GM21360 (cell line): ENCODE results near the gene RAB38.

Source experiments
- ATAC-seq: cut with Tn5 transposase; IDR thresholded peaks from one replicate; pipeline ENCODE4 v1.9.1; 2021; ENCODE audit warnings: mild to moderate bottlenecking, moderate library complexity; ENCODE audit not compliant: unreplicated experiment

RAB38 gene

DNA sequence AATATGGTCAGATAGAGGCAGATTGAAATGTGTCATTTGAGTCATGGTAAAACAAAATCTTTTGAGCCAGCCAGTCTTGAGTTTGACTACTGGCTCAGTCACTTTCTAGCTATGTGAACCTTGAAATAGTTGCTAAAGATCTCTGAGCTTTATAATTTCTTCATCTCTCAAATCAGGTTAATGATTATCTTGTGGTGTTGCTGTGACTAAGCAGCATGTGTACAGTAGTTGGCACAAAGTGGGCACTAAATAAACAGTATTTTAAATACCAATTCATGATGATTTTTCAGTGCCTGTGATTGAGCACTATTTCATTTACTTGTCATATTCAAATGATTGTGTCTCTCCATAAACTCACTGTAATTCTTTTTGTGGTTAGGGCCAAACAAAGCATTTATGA is 70.8 kb downstream of the RAB38 start:
- no peak for ATAC-seq

DNA sequence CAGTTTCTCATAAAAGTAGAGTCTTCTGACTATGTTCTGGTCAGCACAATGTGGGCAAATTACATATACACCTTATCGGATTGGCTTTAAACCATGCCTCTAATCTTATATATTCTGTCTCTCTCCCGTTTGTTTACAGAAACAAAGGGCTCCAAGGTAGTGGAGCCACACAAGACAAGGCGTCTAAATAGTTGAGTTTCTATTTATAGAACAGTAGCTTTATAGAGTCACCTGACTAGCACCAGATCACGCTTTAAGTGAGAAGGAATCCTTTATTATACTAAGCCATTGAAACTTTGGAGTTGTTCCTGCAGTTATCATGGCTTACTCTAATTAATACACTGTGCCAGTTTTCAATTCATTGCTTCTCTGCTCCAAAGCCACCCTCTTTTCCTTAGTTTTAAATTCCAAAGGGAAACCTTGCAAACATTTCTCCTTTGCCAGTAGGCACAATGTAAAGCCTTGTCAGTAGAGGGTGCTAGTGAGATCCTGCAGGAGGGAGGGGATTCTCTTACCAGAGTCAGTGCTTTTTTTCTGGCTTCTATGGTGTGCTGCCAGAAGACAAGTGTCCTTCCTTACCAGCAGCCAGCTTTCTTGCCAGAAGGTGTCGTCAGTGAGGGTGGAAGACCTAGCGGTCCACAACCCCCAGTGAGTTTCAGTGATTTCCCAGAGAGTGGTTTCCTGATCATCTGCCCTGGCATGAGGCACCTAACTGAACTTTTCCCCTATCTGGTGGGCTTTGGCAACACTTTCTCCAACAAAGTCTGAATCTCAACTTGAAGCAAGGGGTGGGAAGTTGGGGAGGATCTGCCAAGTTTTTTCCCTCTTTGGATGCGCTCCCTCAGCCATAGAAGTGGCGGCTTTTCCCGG is 71.7 kb downstream of the RAB38 start:
- ATAC-seq: peak; percentile 98

DNA sequence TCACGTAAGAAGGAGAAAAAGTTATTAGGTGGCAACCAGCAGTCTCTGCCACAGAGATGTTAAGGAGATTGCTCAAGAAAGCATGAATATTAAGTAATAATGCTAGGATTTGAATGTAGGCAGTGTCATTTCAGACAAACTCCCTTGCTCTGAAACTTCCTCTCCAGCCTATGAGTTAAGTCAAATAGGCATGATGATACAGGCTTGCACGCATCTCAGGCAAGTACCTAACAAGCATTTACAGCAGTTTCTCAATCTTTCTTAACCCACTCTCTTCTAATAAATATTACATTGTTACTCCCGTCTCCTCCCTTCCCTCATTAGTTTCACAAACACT is 72.7 kb downstream of the RAB38 start:
- ATAC-seq: no peak

DNA sequence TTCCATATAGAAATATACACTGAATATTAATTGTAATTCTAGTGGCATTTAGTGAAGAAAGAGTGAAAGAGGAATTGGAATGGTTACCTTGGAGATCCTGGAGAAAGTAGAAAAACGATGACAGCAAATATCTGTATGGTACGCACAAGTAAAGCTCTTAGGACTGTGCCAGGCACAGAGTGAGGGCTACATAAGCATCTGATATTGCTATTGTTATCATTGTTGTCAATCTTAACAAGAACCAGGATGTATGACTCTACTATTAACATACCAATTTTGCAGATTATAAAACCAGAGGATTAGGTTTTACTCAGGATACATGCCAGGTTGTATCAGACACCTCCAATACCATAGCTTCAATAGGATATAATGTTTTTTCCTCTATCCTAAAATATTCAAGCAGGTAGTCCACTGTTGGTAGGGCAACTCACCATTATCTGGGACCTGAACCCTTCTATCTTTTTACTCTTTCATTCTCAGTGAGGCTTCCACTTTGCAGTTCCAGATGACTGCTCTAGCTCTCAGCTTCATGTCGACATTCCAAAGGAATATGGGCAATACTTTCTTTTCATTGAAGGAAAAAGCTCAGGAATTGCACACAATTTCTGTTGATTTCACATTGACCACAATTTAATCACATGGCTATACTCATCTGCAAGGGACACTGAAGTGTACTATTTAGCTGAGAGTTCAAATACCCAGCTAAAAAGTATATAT is 73.2 kb downstream of the RAB38 start:
- no peak for ATAC-seq

DNA sequence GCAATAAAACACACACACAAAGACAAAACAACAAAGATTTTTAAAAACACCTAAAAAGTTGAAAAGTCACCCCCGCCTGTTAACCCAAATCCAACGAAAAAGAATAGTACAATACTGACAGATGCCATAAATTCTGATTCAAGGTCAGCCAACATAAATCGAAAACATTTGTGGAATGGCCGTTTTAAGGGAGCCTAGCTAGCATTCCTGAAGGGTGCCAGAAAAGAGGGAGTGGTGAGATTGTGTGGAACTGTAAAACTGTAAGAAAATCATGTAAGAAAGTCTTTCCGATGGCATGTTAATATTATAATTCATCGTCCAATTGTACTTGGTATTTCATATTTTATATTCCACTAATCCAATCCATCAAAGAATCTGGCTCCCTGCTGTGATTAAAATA is 75.1 kb downstream of the RAB38 start:
- ATAC-seq: no peak

DNA sequence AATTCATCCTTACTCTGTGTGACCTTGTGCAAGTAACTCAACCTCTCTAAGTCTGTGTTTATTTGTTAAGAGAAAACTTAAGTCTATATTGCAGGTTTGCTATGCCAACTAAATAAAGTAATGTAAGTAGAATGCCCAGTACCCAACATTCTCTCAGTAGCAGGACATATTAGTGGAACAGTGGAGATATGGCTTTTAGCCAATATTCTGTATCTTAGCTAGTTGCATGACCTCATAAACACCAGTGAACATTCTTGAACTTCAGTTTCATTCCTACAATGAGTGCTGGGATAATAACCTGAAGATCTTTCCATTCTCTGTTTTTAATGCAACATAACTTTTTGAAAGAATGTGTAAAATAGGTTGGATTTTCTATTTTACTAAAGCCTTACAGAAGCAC is 77.0 kb downstream of the RAB38 start:
- ATAC-seq: no peak

DNA sequence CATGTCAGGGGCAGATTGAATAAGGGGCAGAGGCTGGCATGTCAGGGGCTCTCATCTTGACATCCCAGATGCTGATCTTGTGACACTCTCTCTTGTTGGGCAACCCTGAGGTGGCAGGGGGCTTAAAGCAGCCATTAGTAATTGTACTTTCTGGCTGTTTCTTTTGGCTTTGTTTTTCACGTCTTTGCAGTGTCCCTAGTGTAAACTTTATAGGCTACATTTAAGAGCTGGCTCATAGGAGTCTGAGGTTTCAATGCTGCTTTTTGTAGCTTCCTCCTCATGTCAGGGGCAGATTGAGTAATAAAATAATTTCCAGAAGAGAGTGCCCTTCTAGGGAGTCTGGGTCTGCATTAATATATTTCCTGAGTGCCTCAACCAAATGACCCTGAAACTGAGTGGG is 86.1 kb downstream of the RAB38 start:
- no peak for ATAC-seq

DNA sequence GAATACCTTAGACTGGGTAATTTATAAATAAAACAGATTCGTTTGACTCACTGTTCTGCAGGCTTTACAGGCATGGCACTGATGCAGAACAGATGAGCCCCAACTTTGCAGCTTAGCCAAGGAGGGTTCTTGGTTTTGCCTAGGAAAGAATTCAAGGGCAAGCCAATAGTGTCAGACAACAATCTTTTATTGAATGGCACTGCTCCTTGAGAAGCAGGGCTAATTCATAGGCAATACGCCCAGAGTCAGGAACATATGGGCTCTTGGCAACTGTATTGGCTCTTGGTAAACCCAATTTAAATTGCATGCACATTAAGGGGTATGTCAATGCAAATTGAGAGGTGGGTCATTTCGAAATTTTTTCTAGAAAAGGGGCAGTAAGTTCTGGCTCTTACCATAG is 87.9 kb downstream of the RAB38 start:
- no peak for ATAC-seq

DNA sequence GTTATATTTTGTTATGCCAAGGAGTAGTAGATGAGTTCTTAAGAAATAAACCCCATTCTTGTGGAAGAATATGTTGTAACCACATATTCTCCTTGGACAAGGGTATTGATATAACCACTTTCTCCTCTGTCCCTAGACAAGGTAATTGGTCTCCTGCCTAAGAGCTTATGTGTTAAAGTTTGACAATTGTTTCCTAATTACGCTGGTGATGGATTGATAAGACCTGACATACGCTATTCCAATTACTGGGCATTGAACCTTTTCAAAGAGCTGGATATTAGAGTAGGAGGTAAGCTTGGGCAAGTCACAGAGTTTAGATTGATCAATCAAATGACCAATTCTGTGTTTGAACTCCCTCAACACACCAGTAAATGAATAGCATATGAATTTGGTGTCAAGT is 88.9 kb downstream of the RAB38 start:
- ATAC-seq: no peak

DNA sequence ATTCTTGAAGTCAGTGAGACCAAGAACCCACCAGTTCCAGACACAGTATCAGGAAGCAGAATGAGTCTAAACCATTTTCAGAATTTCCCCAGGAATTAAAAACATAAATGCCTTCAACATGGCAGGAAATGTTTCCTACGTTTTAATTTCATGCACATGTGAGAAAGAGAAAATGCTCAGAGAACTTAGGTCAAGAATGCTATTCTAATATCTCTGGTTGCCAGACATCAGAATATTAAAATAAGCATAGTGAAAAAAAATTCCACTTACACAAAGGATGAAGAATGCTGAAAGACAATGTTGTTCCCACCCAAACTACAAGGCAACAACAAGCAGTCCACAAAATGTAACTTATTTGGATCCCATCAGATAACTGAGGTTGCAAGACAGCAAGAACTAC is 104.8 kb downstream of the RAB38 start:
- no peak for ATAC-seq

DNA sequence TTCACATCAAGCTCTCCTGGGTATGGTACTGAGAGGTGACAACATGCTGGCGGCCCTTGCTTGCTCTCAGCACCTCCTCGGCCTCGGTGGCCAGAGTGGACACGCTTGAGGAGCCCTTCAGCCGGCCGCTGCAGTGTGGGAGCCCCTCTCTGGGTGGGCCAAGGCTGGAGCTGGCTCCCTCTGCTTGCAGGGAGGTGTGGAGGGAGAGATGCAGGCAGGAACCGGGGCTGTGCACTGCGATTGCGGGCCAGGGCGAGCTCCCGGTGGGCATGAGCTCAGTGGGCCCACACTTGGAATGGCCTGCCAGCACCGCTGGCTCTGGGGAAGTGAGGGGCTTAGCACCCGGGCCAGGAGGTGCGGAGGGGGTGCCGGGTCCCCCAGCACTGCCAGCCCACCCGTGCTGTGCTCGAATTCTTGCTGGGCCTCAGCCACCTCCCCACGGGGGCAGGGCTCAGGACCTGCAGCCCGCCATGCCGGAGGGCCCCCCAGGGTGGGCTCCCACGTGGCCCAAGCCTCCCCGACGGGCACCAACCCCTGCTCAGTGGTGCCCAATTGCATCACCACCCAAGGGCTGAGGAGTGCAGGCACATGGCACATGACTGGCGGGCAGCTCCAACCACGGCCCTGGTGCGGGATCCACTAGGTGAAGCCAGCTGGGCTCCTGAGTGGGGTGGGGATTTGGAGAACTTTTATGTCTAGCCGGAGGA is 106.2 kb downstream of the RAB38 start:
- no peak for ATAC-seq

DNA sequence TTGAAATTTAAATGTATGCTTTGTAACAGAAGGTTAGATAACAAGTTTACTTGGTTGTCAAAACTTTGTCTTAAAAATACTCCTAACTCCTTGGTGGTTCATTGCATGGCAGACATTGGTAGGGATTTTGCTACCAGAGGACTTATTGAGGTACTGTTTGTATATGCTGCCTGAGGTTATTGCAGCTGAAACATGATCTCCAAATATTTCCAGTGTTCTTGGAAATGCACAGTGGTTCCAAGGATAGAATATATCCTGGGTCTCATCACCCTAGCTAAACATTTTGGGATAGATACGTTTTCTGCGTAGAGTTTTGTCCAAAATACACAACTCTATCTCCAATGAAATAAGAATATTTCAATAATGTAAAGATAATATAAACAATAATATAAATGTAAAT is 109.2 kb downstream of the RAB38 start:
- no peak for ATAC-seq

DNA sequence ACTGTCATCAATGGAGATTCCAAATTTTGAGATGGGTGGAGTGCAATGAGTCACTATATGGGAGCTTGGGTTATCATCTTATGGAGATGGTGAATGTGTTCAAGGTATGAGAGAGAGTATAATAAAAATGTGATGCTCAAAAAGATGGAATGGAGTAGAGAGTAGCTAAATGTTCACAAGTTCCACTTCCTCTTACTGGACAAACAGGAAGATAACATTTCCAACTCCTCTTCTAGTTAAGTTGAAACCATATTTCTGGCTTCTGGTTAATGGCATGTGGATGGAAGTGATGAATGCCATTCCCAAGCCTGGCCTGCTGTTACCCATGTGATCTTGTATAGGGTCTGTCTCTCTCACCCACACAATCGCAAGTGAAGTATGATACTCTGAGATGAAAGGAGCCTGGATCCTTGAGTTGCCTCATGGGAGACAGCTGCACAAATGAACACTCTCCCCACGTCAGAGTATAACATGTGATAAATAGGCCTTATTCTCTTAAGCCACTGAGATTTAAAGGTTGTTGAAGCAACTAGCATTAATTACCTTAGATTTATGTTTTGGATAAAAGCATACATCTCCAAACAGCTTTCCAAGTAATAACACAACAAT is 111.0 kb downstream of the RAB38 start:
- no peak for ATAC-seq
